HG03354 (cell line): ENCODE measurements around the gene RASD1.
"Not testable (repeated sequence)": the region's sequence is repeated elsewhere in the genome, so short reads cannot be mapped to it uniquely, and the experiment has no call there.

ENCODE experiments used
- ATAC-seq: cut with Tn5 transposase; IDR thresholded peaks from one replicate; pipeline ENCODE4 v1.9.1; 2021; ENCODE audit warnings: mild to moderate bottlenecking; ENCODE audit not compliant: unreplicated experiment, poor library complexity, severe bottlenecking

The RASD1 gene

DNA sequence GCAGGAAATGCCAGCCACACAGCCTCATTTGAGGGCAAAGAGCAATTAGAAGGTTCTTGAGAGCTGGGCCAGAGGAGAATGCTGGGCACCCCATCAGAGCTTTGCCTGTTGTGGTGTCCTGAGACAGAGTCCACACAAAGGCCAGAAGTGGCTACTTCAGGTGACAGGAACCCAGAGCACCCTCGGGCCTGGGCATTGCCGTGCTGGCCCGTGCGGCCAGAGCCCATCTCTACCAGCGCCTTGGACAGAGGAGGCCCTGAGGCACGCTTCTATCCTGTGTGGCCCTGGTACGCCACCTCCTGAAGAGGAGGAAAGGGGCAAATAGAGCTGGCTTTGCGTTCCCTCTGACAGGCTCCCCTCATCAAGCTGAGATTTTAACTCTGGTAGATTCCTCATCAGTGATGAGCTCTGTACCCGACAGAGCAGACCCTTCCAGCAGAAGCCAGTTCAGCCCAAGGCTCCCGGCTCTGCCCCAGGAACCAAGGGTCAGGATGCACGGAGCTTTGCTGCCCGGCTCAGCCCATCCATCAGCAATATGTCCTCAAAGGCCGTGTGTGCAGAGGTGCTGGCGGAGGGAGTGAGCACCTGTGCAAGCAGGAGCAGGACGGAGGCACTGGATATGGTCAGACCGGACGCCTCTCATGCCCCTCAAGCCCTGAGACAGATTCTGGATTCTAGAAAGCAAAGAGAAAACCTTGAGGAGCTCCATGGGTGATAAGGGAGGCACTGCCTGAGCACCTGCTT is 3.4 kb upstream of the RASD1 start:
- no peak for ATAC-seq

DNA sequence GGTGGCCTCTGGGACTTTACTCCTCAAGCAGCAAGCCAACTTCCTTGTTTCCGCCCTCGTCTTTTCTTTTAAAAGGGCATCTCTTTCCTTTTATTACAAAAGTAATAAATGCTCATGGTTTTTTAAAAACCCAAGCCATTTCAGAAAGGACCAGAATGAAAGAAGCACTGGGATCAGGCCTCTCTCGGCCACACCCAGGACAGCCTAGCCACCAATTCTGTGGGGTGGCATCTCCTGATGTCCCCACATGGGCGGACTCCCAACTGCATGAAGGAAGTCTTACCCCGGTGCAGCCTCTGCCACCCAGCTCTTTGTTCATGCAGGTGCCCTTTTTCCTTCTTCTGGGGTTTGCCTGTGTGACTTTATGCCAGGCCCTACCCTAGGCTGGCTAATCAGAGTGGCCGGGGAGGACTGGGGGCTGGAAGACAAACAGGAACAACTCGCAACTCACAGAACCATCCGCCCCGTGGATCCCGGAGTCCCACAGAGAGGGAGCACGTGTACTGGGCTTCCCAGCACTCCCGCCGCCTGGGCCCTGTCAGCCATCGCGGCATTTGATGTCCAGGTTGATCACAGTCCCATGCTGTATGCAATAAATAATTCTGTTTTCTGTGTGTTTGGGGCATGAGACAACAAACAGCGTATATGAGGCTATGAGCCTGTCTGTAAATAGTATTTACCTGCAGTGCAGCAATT is 2.6 kb upstream of the RASD1 start:
- ATAC-seq: no peak

DNA sequence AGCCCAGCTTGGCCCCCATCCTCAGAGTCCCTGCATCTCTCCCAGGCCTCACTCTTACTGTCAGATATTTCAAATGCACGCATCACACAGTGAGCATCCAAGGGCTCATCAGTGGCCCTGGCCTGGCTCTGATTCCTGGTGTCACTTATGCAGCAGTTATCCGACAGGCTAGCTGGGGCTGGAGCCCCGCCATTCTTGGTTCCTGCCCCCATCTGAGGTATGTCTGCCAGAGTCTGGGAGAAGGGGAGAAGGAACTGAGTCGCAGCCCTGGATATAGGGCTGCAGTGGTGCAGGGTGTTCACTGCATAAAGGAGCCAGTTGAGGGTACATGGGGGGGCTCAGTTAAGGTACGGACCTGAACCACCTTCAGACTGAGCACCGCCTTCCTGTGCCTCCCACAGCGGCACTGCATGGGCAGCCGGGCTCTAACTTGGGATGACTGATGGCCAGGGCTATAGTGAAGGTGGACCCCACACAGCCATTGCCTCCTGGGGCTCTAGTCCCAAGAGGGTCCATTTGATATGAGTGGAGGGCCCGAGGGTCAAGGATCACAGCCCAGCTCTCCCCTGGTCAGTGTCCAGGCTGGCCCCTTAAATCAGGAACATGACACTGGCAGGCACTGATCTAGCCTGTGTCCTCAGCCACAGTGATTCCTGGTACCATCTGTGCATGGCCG is 1.8 kb upstream of the RASD1 start:
- ATAC-seq: no peak

DNA sequence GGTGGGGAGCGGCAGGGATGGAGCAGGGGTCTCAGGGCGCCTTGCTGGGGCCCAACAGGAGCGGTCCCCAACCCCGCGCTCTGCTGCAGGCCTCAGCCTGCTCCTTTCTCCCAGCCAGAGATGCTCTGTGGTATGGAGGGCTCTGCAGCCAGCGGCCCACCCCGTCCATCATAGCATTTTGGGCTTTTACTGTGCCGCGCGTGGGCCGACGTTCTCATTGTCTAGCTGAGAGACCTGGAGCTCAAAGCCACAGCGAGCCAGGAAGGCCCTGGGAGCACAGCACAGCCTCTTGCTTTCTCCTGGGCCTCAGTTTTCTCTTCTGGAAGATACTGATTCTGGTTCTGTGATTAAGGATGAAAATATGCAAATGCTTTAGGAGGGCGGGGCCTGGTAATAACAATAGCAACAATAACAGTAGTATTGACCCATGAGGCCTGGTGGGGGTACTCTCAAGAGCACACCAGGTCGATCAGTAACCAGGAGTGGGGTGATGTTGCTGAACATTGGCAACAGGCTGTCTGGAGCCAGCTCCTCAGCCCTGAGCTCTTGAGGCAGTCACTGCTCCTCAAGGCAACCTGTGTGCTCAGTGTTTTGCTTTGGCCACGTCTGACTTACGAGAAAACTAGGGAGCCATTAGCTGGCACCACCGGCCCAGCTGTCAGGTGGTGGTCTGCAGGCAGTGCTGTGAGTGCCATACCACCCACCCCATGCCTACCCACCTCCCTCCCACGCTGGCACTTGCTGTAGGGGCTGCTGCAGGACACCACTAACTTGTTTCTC is 1.1 kb upstream of the RASD1 start:
- no peak for ATAC-seq

DNA sequence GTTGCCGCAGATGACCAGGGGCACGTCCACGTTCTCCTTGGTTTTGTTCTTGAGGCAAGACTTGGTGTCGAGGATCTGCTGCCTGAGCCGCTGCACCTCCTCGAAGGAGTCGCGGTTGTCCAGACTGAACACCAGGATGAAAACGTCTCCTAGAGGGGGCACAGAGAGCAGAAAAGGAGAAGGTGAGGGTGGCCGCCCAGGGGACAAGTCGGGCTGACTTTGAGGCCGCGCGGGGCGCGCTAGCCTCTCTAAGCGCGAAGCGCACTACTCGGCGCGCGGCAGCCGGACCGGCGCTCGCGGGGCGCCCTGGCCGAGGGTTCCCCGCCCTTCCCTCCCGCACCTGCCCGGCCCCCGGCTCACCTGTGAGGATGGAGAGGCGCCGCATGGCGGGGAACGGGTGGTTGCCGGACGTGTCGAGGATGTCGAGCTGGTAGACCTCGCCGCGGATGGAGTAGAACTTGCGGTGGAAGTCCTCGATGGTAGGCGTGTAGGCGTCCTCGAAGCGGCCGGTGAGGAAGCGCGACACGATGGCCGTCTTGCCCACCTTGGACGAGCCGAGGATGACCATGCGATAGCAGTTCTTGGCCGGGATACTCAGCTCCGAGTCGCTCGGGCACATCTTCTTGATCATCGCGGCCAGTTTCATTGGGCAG is 533 bp downstream of the RASD1 start:
- no peak for ATAC-seq

DNA sequence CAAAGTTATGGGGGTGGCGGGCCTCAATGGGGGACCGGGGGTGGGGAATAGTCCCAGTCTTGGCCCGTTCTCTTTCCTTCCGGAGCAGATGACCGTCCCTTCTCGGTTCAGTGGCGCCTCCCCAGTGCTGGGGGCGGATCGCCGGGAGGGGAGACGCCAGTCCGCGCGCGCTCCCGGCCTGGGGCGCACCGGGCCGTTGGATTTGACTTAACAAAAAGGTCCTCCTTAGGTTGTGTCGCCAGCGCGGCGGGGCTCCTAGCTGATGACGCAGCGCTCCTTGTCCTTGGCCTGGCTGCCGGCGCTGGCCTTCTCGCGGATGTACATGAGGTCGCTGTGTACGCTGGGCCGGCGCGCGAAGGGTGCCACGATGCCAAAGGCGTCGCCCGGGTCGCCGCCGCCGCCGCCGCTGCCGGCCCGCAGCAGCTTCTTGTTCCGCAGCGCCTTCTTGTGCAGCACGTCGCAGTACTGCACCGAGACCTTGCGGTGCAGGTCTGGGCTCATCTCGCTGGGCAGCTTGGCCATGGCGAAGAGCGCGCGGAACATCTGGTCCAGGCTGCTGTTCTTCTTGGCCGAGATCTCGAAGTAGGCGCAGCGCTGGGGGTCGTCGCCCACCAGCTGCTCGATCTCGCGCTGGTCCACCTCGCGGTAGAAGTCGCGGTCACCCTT is 1.2 kb downstream of the RASD1 start:
- ATAC-seq: no peak

DNA sequence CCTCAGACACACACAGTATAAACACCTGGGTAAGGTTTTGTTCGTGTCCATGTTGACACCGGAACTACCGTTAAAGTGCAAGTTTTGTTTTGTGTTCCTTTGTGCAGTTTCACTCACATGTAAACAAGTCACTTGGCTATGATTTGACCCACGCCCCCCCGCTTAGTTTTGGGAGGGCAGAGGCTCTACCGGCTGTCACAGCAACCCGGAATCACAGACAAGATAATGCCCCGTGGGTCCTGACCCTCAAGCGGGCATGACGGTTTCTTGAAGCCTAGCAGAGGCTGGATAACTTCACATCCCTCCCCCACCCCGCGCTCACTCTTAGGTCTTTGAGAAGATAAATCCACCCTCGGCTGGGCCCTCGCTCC is 1.7 kb downstream of the RASD1 start:
- ATAC-seq: no peak

DNA sequence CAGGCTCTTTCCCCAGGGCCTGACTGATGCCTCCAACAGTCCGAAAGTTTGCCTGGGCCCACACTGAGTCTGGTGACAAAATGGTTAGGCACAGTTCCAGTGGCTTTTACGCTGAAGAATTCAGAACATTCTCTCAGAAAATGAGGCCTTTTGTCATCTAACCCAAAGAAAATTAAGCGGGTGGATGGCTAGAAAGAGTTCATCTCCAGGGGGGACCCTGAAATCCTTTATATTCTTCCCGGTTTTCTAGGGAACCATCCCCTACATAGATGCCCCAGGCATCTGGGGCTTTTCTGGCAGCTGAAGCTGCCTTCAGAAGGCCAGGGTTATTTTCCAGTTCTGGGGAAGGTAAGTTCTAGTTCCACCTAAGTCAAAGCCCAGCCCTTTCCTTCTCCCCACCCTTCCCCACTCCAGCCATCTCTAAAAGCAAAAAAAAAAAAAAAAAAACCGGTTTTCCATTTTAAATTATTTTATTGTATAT is 2.2 kb downstream of the RASD1 start:
- ATAC-seq: no peak

DNA sequence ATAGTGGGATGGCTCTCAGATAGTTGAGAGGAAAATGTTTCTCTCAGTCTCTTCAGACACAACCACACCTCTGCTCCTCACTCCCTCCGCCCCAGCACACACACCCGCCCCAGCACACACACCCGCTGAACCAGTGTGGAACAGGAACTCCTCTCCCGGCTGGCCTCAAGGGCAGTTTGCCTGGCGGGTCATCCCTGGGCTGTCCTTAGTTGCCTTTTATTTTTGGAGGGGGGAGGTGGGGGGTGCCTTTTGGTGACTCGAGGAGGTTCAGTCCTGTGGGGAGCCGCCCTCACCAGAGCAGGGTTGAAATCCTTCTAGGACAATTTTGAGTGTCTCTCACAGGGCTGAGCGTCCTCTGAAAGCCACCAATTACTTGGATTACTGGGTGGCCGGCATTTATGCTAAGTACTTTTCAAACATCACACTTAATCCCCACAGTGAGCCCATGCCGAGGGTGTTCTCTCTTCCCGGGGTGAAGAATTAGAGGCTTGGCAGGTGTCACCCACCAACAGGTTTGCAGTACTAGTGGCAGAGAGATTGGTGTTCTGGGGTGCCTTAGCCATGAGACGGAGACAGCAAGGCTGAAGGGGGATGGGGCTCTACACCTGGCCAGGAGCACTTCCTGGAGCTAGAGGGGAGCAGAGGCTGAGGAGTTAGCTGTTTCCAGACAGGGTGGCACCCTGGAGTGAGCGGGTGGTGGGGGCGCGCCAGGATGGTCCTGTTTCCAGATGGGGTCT is 2.8 kb downstream of the RASD1 start:
- no peak for ATAC-seq

DNA sequence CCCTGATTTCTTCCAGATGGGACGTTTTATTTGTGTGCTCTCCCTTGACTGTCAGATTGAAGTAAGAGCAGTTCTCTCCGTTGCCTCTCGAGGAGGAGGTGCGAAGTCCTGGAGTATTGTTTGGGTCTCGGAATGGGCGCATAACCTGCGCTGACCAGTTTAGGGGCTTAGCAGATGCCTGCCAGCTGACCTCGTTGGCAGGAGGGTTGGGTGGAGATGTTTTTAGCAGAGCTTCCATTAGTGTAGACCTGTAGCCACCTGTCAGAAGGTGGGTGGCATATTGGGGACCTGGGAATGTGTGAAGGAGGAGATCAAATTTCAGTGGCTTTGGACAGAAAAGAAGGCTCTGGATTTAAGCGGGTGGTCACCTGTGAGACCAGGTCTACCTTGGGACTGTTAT is 3.6 kb downstream of the RASD1 start:
- ATAC-seq: no peak

DNA sequence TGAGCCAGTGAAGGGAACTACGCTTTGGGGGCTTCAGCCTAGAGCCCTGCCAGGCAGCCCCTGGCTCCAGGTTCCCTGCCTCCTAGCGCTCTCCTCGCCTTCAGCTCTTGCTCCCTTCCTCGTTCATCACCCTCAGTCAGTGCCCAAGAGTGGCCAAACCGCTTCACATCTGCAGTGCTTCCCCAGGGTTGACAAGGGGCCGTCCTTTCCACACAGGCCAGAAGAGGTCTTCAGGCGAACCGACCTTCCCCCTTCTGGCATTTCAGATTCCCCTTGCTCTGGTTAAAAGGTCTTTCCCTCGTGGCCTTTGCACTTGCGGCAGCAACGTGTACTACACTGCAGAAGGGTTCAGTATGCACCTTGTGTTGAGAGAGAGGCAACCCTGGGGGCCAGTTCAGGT is 4.1 kb downstream of the RASD1 start:
- no peak for ATAC-seq

DNA sequence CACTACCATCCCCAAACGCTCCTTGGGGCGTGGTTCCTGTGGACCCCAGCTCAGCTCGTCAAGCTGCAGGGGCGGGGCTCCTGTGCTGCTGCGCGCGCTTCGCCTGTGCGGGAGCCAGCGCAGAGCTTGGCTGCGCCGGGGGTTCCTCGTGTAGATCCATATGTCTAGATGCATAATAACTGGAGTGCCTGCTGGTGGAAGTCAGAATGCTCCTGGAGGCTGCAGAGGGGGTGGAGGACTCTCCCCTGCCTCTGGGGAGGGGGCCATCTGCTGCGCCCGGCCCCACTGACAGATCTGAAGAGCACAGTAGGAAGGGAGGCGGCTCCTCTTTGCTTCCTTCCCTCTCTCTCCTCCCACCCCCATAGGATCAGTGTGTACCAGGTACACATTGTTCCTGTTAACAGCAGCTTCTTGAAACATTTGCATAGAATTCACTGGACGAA is 4.6 kb downstream of the RASD1 start:
- ATAC-seq: no peak

DNA sequence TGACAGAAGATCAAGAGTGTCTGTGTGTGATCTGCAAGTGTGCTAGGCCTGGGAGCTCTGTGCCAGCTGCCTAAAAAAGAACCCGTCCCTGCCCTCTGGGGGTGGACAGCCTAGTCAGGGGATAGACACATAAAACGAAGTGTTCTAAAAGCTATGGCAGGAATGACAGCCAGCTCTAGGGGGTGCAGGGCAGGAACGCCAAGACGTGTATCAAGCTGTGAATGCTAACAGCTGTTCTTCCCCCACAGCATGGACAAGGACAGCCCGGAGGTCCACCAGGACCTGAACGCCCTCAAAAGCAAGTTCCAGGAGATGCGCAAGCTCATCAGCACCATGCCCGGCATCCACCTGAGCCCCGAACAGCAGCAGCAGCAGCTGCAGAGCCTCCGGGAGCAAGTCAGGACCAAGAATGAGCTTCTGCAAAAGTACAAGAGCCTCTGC is 5.1 kb downstream of the RASD1 start:
- no peak for ATAC-seq

DNA sequence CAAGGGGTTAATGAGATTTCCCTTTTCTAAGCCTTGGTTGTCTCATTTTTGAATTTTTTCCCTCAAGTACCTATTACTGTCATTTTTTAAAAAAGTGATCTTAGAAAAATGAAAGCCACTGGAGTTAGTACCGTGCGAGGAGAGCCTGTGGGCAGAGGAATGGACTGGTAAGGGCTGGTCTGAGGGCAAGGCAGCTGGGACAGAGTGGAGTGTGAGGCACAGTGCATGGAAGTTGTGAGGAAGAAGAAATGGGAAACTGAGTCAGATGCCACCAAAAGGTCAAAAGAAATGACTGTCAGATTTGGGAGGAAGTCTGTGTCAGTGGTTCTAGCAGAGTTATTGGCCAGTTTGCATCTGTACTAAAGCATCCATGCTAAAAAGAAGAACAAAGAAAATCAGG is 8.2 kb downstream of the RASD1 start:
- ATAC-seq: no peak

DNA sequence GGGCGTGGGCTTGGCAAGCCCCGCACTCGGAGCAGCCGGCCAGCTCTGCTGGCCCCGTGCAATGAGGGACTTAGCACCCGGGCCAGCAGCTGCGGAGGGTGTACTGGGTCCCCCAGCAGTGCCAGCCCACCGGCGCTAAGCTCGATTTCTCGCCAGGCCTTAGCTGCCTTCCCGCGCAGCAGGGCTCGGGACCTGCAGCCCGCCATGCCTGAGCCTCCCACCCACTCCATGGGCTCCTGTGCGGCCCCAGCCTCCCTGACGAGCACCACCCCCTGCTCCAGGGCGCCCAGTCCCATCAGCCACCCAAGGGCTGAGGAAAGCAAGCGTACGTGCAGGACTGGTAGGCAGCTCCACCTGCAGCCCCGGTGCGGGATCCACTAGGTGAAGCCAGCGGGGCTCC is 9.8 kb downstream of the RASD1 start:
- not testable (repeated sequence) for ATAC-seq

DNA sequence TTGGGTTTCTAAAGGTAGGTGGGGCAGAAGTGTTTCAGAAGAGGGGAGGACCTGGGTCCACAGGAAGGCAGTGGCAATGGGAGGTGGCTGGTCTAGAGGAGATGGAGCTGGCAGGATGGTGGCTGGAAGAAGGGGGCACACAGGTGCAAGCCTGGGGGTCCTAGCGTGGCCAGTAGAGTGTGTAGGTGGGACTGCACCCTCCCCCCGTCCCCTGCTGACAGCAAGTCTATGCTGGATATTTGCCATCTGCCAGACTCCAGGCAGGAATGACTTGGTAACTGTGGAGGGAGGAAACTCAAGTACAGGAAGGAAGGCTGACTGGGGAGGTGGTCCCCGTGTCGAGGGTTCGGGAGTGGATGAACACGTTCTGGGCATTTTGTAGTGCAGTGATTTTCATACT is 10.8 kb downstream of the RASD1 start:
- ATAC-seq: no peak

DNA sequence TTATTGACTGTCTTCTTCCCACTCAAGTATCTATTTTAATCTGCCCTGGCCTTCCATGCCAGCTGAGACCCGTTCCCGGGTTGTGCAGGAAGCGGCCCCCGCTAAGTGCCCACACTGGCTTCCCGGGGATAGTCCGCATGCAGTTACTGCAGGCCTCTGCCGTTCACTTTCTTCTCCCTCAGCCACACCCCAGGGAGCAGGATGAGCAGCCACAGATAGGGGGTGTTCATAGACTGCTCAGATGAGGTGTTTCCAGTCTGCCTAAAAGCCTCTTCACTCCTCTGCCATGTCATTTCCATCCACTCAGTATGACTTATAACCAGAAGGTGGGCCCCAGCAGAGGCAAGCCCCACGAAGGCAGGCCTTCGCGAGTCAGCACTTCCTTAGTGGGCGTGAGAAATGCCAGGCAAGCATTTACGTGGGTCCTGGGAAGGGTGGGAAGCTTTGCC is 11.7 kb downstream of the RASD1 start:
- no peak for ATAC-seq

DNA sequence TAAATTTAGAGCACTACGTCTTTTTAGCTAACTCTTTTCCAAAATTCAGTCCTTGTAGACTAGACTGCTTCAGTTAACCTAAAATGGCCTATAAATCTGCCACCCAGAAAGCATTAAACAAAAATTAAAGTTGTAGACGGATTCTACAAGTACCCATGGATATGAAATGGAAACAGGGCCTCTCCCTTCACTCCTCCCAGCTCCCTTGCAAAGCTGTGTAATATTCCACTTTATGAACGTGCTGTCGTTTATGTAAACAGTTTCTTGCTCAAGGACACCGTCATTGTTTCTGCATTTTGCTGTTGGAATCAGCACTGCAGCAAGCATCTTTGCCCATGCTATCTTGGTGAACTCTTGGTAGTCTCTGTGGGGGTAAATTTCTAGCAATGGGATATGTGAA is 14.3 kb downstream of the RASD1 start:
- no peak for ATAC-seq
